H1 (cell line): ENCODE results near the gene FGF12. TPM values are rescaled to one million over a fixed set of nuclear protein-coding genes. Genes with fewer than 3 reads are reported as not detected.
A peak's percentile ranks its signal among the peaks of the same experiment; 100 is the strongest.

Experiments used
- CTCF ChIA-PET: fragments of 300-600 bp; sonication (Branson Sonifier 250); formaldehyde crosslinking; loops from one replicate; lab custom pipeline; 2021; ENCODE audit not compliant: partially characterized antibody; lab: Charles Lee
- POLR2A ChIA-PET: fragments of 300-600 bp; sonication (Branson Sonifier 250); formaldehyde crosslinking; loops from one replicate; lab custom pipeline; 2021; ENCODE audit warnings: inconsistent platforms; ENCODE audit not compliant: partially characterized antibody; lab: Charles Lee
- DNase-seq, 2 experiments: peaks; one replicate each; pipeline versions ENCODE4 v3.0.0 to v3.0.0-alpha.2; 2010 to 2022; ENCODE audit warnings: low spot score in 2 of 2, low read depth in 1 of 2, mixed read lengths in 1 of 2
- FAIRE-seq: peaks from 2 replicates; lab custom pipeline; 2011; peaks lifted over from hg19 to GRCh38; lab: Jason Lieb, UNC
- H2AFZ ChIP-seq: 2 replicates; pipeline ENCODE4 v1.8.1; 2012; ENCODE audit warnings: low read length, inconsistent platforms
- H2AK5ac ChIP-seq: 2 replicates; pipeline ENCODE4 v1.6.1; 2013; ENCODE audit warnings: low read depth, low read length
- H2BK120ac ChIP-seq: replicated peaks from 2 replicates; pipeline ENCODE3; 2013; ENCODE audit warnings: low read depth, low read length, inconsistent platforms
- H2BK12ac ChIP-seq: 2 replicates; pipeline ENCODE4 v1.6.1; 2013; ENCODE audit warnings: low read depth, low read length
- H2BK15ac ChIP-seq: 2 replicates; pipeline ENCODE4 v1.6.1; 2013; ENCODE audit warnings: low read length
- H2BK20ac ChIP-seq: 2 replicates; pipeline ENCODE4 v1.6.1; 2013; ENCODE audit warnings: low read length
- H2BK5ac ChIP-seq: 2 replicates; pipeline ENCODE4 v1.6.1; 2013; ENCODE audit warnings: low read depth, low read length
- H3K14ac ChIP-seq: 2 replicates; pipeline ENCODE4 v1.6.1; 2013; ENCODE audit warnings: inconsistent platforms; ENCODE audit not compliant: insufficient read length
- H3K18ac ChIP-seq: 2 replicates; pipeline ENCODE4 v1.6.1; 2013; ENCODE audit warnings: low read length; ENCODE audit errors: extremely low read depth
- H3K23ac ChIP-seq: 2 replicates; pipeline ENCODE4 v1.6.1; 2013; ENCODE audit warnings: inconsistent platforms; ENCODE audit not compliant: insufficient read length
- H3K23me2 ChIP-seq: 2 replicates; pipeline ENCODE4 v1.6.1; 2013; ENCODE audit warnings: low read depth, low read length
- H3K27ac ChIP-seq: 2 replicates; pipeline ENCODE4 v1.6.1; 2011; ENCODE audit warnings: low read depth, low read length, inconsistent platforms
- H3K27me3 ChIP-seq, 4 experiments: replicated peaks in 1 of 4; 1 replicate in 1 of 4; 2 replicates in 3 of 4; pipeline versions ENCODE4 v1.6.1 to v1.8.1; 2011 to 2013; ENCODE audit warnings: low read length in 3 of 4, mild to moderate bottlenecking in 3 of 4, inconsistent platforms in 2 of 4, mixed read lengths in 2 of 4, moderate library complexity in 1 of 4; ENCODE audit not compliant: control insufficient read depth in 3 of 4, insufficient read depth in 3 of 4; ENCODE audit errors: extremely low read depth in 1 of 4
- H3K36me3 ChIP-seq, 4 experiments: 2 replicates each; pipeline versions ENCODE4 v1.6.1 to v1.8.1; 2011 to 2013; ENCODE audit warnings: mild to moderate bottlenecking in 4 of 4, low read length in 3 of 4, moderate library complexity in 2 of 4, control low read depth in 1 of 4, inconsistent platforms in 1 of 4; ENCODE audit not compliant: insufficient read depth in 4 of 4, control insufficient read depth in 2 of 4
- H3K4ac ChIP-seq: replicated peaks from 2 replicates; pipeline ENCODE3; 2013; ENCODE audit warnings: low read length, low read depth, mixed read lengths, inconsistent platforms; ENCODE audit not compliant: insufficient read length
- H3K4me1 ChIP-seq, 4 experiments: replicated peaks in 1 of 4; 1 replicate in 1 of 4; 2 replicates in 3 of 4; pipeline versions ENCODE4 v1.6.1 to v1.8.1; 2011 to 2013; ENCODE audit warnings: low read length in 3 of 4, inconsistent platforms in 2 of 4, mixed read lengths in 1 of 4; ENCODE audit not compliant: insufficient read depth in 4 of 4, control insufficient read depth in 3 of 4
- H3K4me2 ChIP-seq, 2 experiments: 2 replicates each; pipeline versions ENCODE4 v1.6.1 to v1.8.1; 2011 to 2013; ENCODE audit warnings: low read depth in 2 of 2, low read length in 2 of 2, control low read depth in 1 of 2, inconsistent platforms in 1 of 2, mild to moderate bottlenecking in 1 of 2; ENCODE audit not compliant: insufficient read depth in 1 of 2
- H3K4me3 ChIP-seq, 4 experiments: fragments of 200-600, 300-600 bp in 1 of 4; sonication (generic), shearing (Covaris generic), sonication (Bioruptor Twin) in 1 of 4; 2 replicates each; pipeline versions ENCODE4 v1.5.1 to v1.8.1; 2011 to 2016; ENCODE audit warnings: low read length in 4 of 4, low read depth in 3 of 4, control low read depth in 2 of 4, inconsistent platforms in 2 of 4, mild to moderate bottlenecking in 2 of 4, mixed read lengths in 1 of 4, moderate library complexity in 1 of 4; ENCODE audit not compliant: insufficient read depth in 2 of 4; ENCODE audit errors: extremely low read depth in 1 of 4
- H3K56ac ChIP-seq: replicated peaks from 2 replicates; pipeline ENCODE3; 2013; ENCODE audit warnings: low read depth, mild to moderate bottlenecking, mixed read lengths, low read length, inconsistent platforms; ENCODE audit not compliant: insufficient read length
- H3K79me1 ChIP-seq: 2 replicates; pipeline ENCODE4 v1.6.1; 2013; ENCODE audit warnings: low read depth, low read length, control low read depth
- H3K79me2 ChIP-seq, 2 experiments: 2 replicates each; pipeline versions ENCODE4 v1.6.1 to v1.8.1; 2012 to 2013; ENCODE audit warnings: low read length in 2 of 2, mild to moderate bottlenecking in 2 of 2, inconsistent platforms in 1 of 2; ENCODE audit not compliant: insufficient read depth in 2 of 2, control insufficient read depth in 1 of 2
- H3K9ac ChIP-seq, 4 experiments: replicated peaks in 1 of 4; 1 replicate in 1 of 4; 2 replicates in 3 of 4; pipeline versions ENCODE4 v1.6.1 to v1.8.1; 2011 to 2013; ENCODE audit warnings: low read depth in 3 of 4, low read length in 3 of 4, control low read depth in 2 of 4, mild to moderate bottlenecking in 2 of 4, moderate library complexity in 2 of 4, inconsistent platforms in 1 of 4; ENCODE audit errors: extremely low read depth in 1 of 4
- H3K9me3 ChIP-seq, 2 experiments: 2 replicates each; pipeline versions ENCODE4 v1.6.1 to v1.8.1; 2012 to 2013; ENCODE audit warnings: mild to moderate bottlenecking in 2 of 2, moderate library complexity in 2 of 2, control low read depth in 1 of 2, inconsistent platforms in 1 of 2, low read depth in 1 of 2, low read length in 1 of 2, mixed read lengths in 1 of 2; ENCODE audit not compliant: insufficient read depth in 2 of 2
- H4K20me1 ChIP-seq, 2 experiments: replicated peaks in 1 of 2; 2 replicates each; pipeline versions ENCODE3 to v1.8.1; 2011 to 2013; ENCODE audit warnings: inconsistent platforms in 2 of 2, low read length in 2 of 2, mild to moderate bottlenecking in 1 of 2; ENCODE audit not compliant: insufficient read depth in 2 of 2, control insufficient read depth in 1 of 2
- H4K5ac ChIP-seq: 2 replicates; pipeline ENCODE4 v1.6.1; 2013; ENCODE audit warnings: low read length, low read depth, mixed read lengths, inconsistent platforms; ENCODE audit not compliant: insufficient read length
- H4K8ac ChIP-seq: 2 replicates; pipeline ENCODE4 v1.8.0; 2013; ENCODE audit warnings: mild to moderate bottlenecking, moderate library complexity, low read length, inconsistent platforms; ENCODE audit not compliant: insufficient read depth; ENCODE audit errors: extremely low read depth
- H4K91ac ChIP-seq: replicated peaks from 2 replicates; pipeline ENCODE3; 2013; ENCODE audit warnings: low read length, mixed read lengths, inconsistent platforms; ENCODE audit not compliant: insufficient read length
- CTCF ChIP-seq, 3 experiments: IDR thresholded peaks; 1 replicate in 2 of 3; 2 replicates in 1 of 3; pipeline versions ENCODE4 v1.5.1 to v1.6.1; 2011; ENCODE audit warnings: low read length in 3 of 3, mild to moderate bottlenecking in 3 of 3, inconsistent platforms in 2 of 3, low read depth in 1 of 3, moderate library complexity in 1 of 3; ENCODE audit not compliant: insufficient read depth in 1 of 3; ENCODE audit errors: control extremely low read depth in 1 of 3
- GTF2F1 ChIP-seq: IDR thresholded peaks from 2 replicates; pipeline ENCODE4 v1.6.1; 2012; ENCODE audit warnings: low read depth, low read length, improper control_type of control experiment, borderline replicate concordance
- KDM5A ChIP-seq: fragments of 200-600 bp; IDR thresholded peaks from 2 replicates; pipeline ENCODE4 v1.7.1; 2012; ENCODE audit warnings: mild to moderate bottlenecking, low read length, inconsistent platforms, mixed read lengths
- MAFK ChIP-seq: IDR thresholded peaks from 2 replicates; pipeline ENCODE4 v1.6.1; 2012; ENCODE audit warnings: low read depth, mild to moderate bottlenecking, improper control_type of control experiment, low read length
- RAD21 ChIP-seq, 2 experiments: IDR thresholded peaks in 1 of 2; conservative IDR thresholded peaks in 1 of 2; 2 replicates each; pipeline ENCODE4 v1.6.1; 2011; ENCODE audit warnings: low read depth in 2 of 2, low read length in 2 of 2, improper control_type of control experiment in 1 of 2, inconsistent platforms in 1 of 2, mild to moderate bottlenecking in 1 of 2, moderate library complexity in 1 of 2
- SIN3A ChIP-seq, 2 experiments: IDR thresholded peaks in 1 of 2; conservative IDR thresholded peaks in 1 of 2; 2 replicates each; pipeline ENCODE4 v1.6.1; 2011 to 2012; ENCODE audit warnings: low read length in 2 of 2, improper control_type of control experiment in 1 of 2, low read depth in 1 of 2, mild to moderate bottlenecking in 1 of 2
- SP2 ChIP-seq: IDR thresholded peaks from 2 replicates; pipeline ENCODE4 v1.6.1; 2012; ENCODE audit warnings: mild to moderate bottlenecking, low read length, inconsistent platforms
- SP4 ChIP-seq: IDR thresholded peaks from 2 replicates; pipeline ENCODE4 v1.6.1; 2012; ENCODE audit warnings: low read length, inconsistent platforms
- SUZ12 ChIP-seq: fragments of 200-600 bp; sonication (generic); IDR thresholded peaks from 2 replicates; pipeline ENCODE4 v1.6.1; 2012; ENCODE audit warnings: mild to moderate bottlenecking, inconsistent platforms, low read length, moderate library complexity, mixed read lengths
- TAF1 ChIP-seq: IDR thresholded peaks from 2 replicates; pipeline ENCODE4 v1.6.1; 2011; ENCODE audit warnings: mild to moderate bottlenecking, low read depth, low read length
- WGBS, 2 experiments: shearing (Covaris generic) in 1 of 2; methylation state at CpG; one replicate each; pipeline versions ENCODE4 v1.1.6 to v1.1.7; 2013 to 2015; ENCODE audit warnings: low lambda C conversion rate in 2 of 2, mixed read lengths in 2 of 2, inconsistent platforms in 1 of 2, low coverage in 1 of 2, missing lambda C conversion rate in 1 of 2; ENCODE audit not compliant: insufficient replicate concordance in 2 of 2, insufficient coverage in 1 of 2, insufficient read length in 1 of 2; ENCODE audit errors: extremely low coverage in 1 of 2, missing lambda C conversion rate in 1 of 2; 5-methylcytosine and 5-hydroxymethylcytosine counted together
- polyA plus RNA-seq, 7 experiments: library from polyadenylated mRNA; depleted of rRNA in 3 of 7; stranded (reverse) in 5 of 7; unstranded in 2 of 7; fragments of >200 nt in 5 of 7; fragments of 200-250 nt in 2 of 7; gene quantifications; 1 replicate in 5 of 7; 2 replicates in 1 of 7; 4 replicates in 1 of 7; pipeline versions ENCODE4 v1.2.1 to v1.2.3, GENCODE V29; 2011 to 2013; ENCODE audit warnings: missing spikeins in 2 of 7, mixed read lengths in 2 of 7
- total RNA-seq: library from RNA; stranded (reverse); fragmentation: NEBNext Ultra II Directional; extraction: Animal tissue kit (Norgen Biotek cat#: 25700); gene quantifications from 2 replicates; pipeline ENCODE4 v1.2.1, GENCODE V29; 2021

Gene FGF12
- total and polyA plus RNA-seq, 2 of the 8 experiments (the other 6 are each of a cell fraction or from before 2014, with no cell fraction given) = 4.1 to 16.6 TPM

GRCh38 chr3:192130534-192131132 lies 596.7 kb downstream of the FGF12 start:
- no peak overlapping the region for H3K4ac ChIP-seq
- no peak overlapping the region for H4K5ac ChIP-seq
- no peak overlapping the region for H3K9ac ChIP-seq
- no peak overlapping the region for H2BK15ac ChIP-seq
- no peaks in the 10 kb centered on the region for H3K79me1 ChIP-seq
- no peaks in the 10 kb centered on the region for H3K23me2 ChIP-seq
- no peak overlapping the region for H2BK5ac ChIP-seq
- no peaks in the 10 kb centered on the region for H3K79me2 ChIP-seq
- H4K91ac ChIP-seq = no peak overlapping the region
- H3K36me3 ChIP-seq = no peaks in the 10 kb centered on the region
- H2BK12ac ChIP-seq = no peak overlapping the region
- H2AK5ac ChIP-seq = no peak overlapping the region
- no peak overlapping the region for H3K4me2 ChIP-seq
- H3K56ac ChIP-seq = no peak overlapping the region
- ChIA-PET CTCF (interaction anchor here (0.7 to 3.5 kb wide), 21 partner anchors 9 to 347 kb away, joined by 3 to 14 read pairs (median 4); no protein-coding TSS in a partner anchor), POLR2A (no interaction called here)
- FAIRE-seq = peak; percentile 86
- H2BK120ac ChIP-seq = no peak overlapping the region
- H3K27me3 ChIP-seq = no peaks in the 10 kb centered on the region
- H3K18ac ChIP-seq = no peak overlapping the region
- H4K20me1 ChIP-seq = no peaks in the 10 kb centered on the region
- no peak overlapping the region for H3K14ac ChIP-seq
- H2BK20ac ChIP-seq = no peak overlapping the region
- no peaks in the 10 kb centered on the region for H3K9me3 ChIP-seq
- H3K27ac ChIP-seq = no peak overlapping the region
- peak; percentile 5 to 47 for DNase-seq
- no peak overlapping the region for H2AFZ ChIP-seq
- no peak overlapping the region for H4K8ac ChIP-seq
- H3K4me3 ChIP-seq = no peak overlapping the region
- WGBS, 2 experiments = 62% methylated on average over 4 of the region's 4 CpGs; no CpG with 5 or more reads in 1 of the 2 experiments
- H3K23ac ChIP-seq = no peak overlapping the region
- no peaks in the 10 kb centered on the region for H3K4me1 ChIP-seq
- TF ChIP-seq TAF1 (no peak), SP2 (no peak), SUZ12 (no peak), KDM5A (no peak), MAFK (no peak), RAD21 (IDR thresholded peaks at IDR 0.05 in 1 of 2, conservative IDR thresholded peaks at IDR 0.05 in 1 of 2; ENCODE audit: low read depth in 2 of 2, low read length in 2 of 2) (peak; percentile 71 to 76), CTCF (IDR thresholded peaks at IDR 0.05; ENCODE audit: control extremely low read depth in 1 of 3, insufficient read depth in 1 of 3, low read depth in 1 of 3, low read length in 3 of 3) (peak; percentile 6 to 88 (median 63)), GTF2F1 (no peak), SP4 (no peak), SIN3A (conservative IDR thresholded peaks at IDR 0.05 in 1 of 2, IDR thresholded peaks at IDR 0.05 in 1 of 2; ENCODE audit: low read depth in 1 of 2, low read length in 2 of 2) (no peak)
